ENCODE measurements around the gene TBCD. TPM values are rescaled to one million over a fixed set of nuclear protein-coding genes. Genes with fewer than 3 reads are reported as not detected.
"Not testable (repeated sequence)": the region's sequence is repeated elsewhere in the genome, so short reads cannot be mapped to it uniquely, and the experiment has no call there.

The TBCD gene
- total RNA-seq, 2 donors from 2014 or later = 112 to 144 TPM

DNA sequence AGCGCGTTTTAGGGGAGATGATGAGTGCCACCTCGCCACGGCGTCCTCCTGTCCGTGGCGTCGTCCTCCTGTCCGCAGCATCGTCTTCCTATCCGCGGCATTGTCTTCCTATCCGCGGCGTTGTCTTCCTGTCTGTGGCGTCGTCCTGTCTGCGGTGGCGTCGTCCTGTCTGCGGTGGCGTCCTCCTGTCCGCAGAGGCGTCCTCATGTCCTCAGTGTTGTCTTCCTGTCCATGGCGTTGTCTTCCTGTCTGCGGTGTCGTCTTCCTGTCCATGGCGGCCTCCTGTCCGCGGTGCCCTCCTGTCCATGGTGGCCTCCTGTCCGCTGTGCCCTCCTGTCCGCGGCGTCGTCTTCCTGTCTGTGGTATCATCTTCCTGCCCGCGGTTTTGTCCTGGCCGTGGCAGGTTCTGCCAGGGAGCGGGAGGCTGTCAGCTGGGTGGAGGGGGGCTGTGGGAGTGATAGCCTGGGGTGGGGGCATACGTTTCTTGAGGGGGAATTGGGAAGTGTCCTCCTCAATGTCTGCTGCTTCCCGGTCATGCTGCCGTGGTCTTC, 30.9 kb downstream of the TBCD start:
- Mint-ChIP-seq H3K27ac (peak overlapping the region; percentile 84), H3K4me1 (peaks cover 6% of the 10 kb centered on the region), H3K4me3 (no peak overlapping the region), H3K36me3 (ENCODE audit: low read depth) (no peaks in the 10 kb centered on the region), H3K27me3 (no peaks in the 10 kb centered on the region)
- DNase-seq = no peak
- no peak for ATAC-seq
- no peaks in the 10 kb centered on the region for H3K9me3 ChIP-seq (ENCODE audit: control insufficient read depth, low read length, poor library complexity, severe bottlenecking)

DNA sequence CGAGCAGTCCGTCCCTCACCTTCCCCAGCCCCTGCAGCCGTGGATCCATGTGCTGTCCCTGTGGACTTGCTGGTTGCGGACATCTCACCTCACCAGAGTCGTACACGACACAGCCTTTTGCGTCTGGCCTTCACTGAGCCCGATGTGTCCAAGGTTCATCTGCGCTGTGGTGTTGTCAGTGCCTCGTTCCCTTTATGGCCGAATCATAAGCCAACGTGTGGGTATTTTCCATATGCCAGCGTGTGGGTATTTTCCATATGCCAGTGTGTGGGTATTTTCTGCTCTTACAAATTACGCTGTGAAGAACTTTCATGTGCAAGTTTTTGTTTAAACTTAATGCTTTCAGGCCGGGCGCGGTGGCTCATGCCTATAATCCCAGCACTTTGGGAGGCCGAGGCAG, 31.6 kb downstream of the TBCD start:
- H3K9me3 ChIP-seq (ENCODE audit: control insufficient read depth, low read length, poor library complexity, severe bottlenecking) = no peaks in the 10 kb centered on the region
- Mint-ChIP-seq H3K36me3 (ENCODE audit: low read depth) (no peaks in the 10 kb centered on the region), H3K27ac (peak overlapping the region; percentile 84), H3K4me1 (peaks cover 6% of the 10 kb centered on the region), H3K4me3 (no peak overlapping the region), H3K27me3 (no peaks in the 10 kb centered on the region)
- DNase-seq (no peak), ATAC-seq (no peak)

DNA sequence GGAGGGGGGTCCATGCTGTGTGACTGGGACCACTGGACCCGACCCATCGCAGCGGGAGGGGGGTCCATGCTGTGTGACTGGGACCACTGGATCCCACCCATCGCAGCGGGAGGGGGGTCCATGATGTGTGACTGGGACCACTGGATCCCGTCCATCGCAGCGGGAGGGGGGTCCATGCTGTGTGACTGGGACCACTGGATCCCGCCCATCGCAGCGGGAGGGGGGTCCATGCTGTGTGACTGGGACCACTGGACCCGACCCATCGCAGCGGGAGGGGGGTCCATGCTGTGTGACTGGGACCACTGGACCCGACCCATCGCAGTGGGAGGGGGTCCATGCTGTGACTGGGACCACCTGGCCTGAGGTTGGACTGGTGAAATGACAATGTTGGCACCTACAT, 33.7 kb downstream of the TBCD start:
- not testable (repeated sequence) for H3K9me3 ChIP-seq (ENCODE audit: control insufficient read depth, low read length, poor library complexity, severe bottlenecking); ATAC-seq; DNase-seq; H3K4me3 Mint-ChIP-seq; H3K27me3 Mint-ChIP-seq; H3K27ac Mint-ChIP-seq; H3K36me3 Mint-ChIP-seq (ENCODE audit: low read depth)
- H3K4me1 Mint-ChIP-seq = peaks cover 11% of the 10 kb centered on the region

DNA sequence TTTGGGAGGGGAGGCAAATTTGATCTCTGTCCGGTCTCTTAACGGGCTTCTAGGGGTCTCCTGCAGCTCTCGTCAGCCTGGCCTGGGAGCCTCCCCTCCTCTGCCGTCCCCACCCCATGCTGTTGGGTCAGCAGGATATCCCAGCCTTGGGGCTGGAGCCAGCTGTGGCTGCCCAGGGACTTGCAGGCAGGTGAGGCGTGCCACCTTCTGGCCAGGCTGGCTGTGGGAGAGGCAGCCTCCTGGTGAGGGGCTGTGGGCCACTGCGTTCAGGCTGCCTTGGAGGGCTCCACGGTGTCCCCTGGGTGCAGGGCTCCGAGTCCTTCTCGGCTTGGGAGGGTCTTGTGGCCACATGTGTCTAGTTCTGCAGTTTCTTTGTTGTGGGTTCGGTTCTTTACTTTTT, 34.6 kb downstream of the TBCD start:
- Mint-ChIP-seq H3K27ac (no peak overlapping the region), H3K27me3 (no peaks in the 10 kb centered on the region), H3K4me1 (peaks cover 11% of the 10 kb centered on the region), H3K4me3 (no peak overlapping the region), H3K36me3 (ENCODE audit: low read depth) (no peaks in the 10 kb centered on the region)
- no peak for ATAC-seq
- DNase-seq = no peak
- no peaks in the 10 kb centered on the region for H3K9me3 ChIP-seq (ENCODE audit: control insufficient read depth, low read length, poor library complexity, severe bottlenecking)

DNA sequence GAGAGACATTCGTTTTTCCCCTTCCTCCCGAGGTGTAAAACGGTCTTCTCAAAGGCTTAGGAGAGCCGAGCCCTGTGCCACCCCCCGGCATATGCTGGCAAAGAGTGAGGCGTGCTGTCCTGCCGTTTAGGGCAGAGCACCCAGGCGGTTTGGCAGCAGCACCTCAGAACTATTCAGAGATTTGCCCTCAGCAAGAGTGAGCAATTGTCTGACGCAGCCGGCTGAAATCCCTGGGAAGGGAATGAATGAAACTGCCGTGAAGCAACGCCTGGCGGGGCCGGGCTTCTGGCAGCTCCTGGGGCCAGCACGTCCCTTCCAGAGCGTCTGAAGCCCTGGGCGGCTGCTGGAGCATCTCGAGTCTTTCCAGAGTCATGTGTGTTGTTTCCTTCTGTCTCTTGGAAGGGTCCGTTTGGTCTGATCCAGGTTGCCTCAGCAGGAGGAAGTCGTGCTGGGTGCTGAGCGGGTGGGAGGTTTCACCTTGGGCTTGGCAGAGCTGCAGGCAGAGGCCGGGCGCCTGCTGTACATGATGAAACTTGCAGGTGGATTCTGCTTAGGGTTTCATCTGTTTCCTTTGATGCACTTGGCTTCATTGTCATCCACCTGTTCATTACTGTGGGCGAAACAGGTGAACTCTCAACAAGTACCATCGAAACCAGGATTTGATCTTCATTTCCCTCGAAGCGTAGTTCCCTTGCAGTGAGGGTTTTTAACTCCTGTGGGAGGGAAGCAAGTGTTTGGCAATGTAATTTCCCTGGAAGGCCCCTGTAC, 35.4 kb downstream of the TBCD start:
- DNase-seq (no peak), ATAC-seq (no peak)
- no peak overlapping the region for H3K4me3 Mint-ChIP-seq
- peak overlapping the region; percentile 19 for H3K27ac Mint-ChIP-seq
- H3K36me3 Mint-ChIP-seq (ENCODE audit: low read depth) = no peaks in the 10 kb centered on the region
- no peaks in the 10 kb centered on the region for H3K27me3 Mint-ChIP-seq
- no peaks in the 10 kb centered on the region for H3K9me3 ChIP-seq (ENCODE audit: control insufficient read depth, low read length, poor library complexity, severe bottlenecking)
- H3K4me1 Mint-ChIP-seq = peaks cover 8% of the 10 kb centered on the region

DNA sequence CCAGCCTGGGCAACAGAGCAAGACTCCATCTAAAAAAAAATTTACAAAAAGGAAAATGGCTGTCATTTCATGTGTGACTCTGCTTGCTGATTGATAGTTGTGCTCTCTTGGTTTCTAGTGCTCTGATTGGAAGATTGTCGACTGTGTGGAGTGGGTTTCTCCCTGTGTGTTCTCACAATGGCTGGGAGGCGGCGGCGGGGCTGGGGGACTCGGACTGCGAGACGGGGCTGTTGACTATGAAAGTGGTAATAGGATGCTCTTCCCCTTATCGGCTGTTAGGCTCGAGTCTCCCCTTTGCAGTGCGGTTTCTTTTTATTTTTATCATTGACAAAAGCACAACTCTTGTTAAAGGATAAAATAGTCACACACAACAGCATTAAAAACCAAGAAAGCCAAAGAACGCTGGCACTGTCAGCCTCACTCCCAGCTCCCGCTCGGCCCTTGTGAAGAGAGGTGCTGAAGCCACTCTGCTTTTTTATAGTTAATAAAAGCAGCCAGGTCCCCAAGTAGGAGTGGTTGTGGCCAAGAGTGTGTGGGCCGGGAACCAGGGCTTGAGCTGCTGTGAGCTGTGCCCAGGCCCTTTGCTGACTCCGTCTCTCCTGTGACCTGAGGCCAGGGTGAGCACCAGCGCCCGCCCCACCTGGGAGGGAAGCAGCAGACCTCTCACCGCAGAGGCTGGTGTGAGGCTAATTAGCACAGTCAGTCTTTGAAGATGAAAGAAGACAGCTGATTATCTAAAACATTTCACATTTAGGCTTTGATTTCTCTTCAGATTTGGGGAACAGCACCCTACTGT, 36.5 kb downstream of the TBCD start:
- H3K4me3 Mint-ChIP-seq = no peak overlapping the region
- ATAC-seq = no peak
- H3K27me3 Mint-ChIP-seq = no peaks in the 10 kb centered on the region
- no peaks in the 10 kb centered on the region for H3K9me3 ChIP-seq (ENCODE audit: control insufficient read depth, low read length, poor library complexity, severe bottlenecking)
- no peaks in the 10 kb centered on the region for H3K36me3 Mint-ChIP-seq (ENCODE audit: low read depth)
- peaks cover 9% of the 10 kb centered on the region for H3K4me1 Mint-ChIP-seq
- DNase-seq = no peak
- H3K27ac Mint-ChIP-seq = peak overlapping the region; percentile 61

DNA sequence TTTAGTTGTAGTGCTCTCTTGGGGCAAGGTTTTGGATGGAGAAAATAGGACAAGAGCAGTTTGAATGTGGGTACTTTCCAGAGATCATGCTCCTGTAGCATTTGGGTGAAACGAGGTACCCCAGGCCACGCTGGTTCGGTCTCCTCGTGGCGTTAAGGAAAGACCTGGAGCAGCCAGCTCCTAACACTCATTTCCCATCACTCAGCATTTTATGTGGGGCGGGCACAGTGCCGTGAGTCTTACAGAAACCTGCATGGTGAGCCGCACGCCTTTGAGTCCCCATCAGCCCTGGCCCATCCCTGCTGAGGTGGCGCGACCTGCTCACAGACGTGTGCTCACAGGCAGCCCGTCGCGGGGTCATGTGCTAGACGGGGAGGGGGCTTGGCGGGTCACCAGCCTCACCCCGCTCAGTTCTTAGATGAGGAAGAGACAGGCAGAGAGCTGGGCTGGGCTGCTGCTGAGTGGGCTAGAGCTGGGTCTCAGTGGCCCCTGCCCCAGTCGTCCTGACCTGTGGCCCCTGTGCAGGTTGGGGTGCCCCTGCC, 37.3 kb downstream of the TBCD start:
- ATAC-seq = no peak
- Mint-ChIP-seq H3K27me3 (no peaks in the 10 kb centered on the region), H3K4me3 (no peak overlapping the region), H3K27ac (no peak overlapping the region), H3K4me1 (peaks cover 9% of the 10 kb centered on the region), H3K36me3 (ENCODE audit: low read depth) (no peaks in the 10 kb centered on the region)
- no peak for DNase-seq
- no peaks in the 10 kb centered on the region for H3K9me3 ChIP-seq (ENCODE audit: control insufficient read depth, low read length, poor library complexity, severe bottlenecking)

DNA sequence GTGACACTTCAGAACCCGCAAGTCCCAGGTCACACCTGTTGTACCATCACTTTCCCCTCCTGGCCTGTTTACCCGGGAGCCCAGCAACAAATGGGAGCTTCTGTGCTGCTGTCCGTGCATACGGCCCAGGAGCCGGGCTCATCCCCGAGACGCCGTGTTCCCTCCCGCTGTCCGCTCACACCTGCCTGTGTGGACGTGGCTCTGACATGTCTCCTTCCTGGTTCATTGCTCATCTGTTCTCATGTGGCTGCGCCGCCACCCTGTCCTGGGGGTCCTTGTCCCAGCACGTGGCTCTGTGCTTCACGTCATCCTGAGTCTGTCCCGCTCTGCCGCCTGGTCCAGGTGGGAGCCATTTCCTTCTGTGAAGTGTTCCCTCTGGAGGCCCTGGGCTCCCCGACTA, 37.9 kb downstream of the TBCD start:
- no peak for ATAC-seq
- no peaks in the 10 kb centered on the region for H3K36me3 Mint-ChIP-seq (ENCODE audit: low read depth)

DNA sequence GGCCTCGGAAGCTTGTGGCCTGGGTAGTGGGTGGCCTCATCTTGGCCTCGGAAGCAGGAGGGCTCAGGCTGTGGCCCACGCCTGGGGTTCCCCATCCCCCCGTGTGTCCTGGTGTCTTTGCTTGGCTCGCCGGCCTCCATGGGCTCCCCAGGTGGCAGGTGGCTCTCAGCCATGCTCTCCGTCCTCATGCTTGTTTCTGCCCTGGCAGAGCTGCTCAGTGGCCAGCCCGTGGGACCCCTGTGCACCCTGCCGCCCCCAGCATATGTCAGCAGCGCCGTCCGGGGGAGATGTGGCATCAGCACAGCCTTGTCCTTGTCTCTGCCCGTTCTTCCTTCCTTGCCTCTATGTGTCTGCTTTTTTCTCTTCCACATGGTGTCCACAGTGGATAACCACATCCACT, 38.5 kb downstream of the TBCD start:
- no peaks in the 10 kb centered on the region for H3K27me3 Mint-ChIP-seq
- no peaks in the 10 kb centered on the region for H3K36me3 Mint-ChIP-seq (ENCODE audit: low read depth)
- ATAC-seq = no peak
- no peak overlapping the region for H3K4me3 Mint-ChIP-seq
- DNase-seq = no peak
- peak overlapping the region; percentile 57 for H3K27ac Mint-ChIP-seq
- peaks cover 9% of the 10 kb centered on the region for H3K4me1 Mint-ChIP-seq
- H3K9me3 ChIP-seq (ENCODE audit: control insufficient read depth, low read length, poor library complexity, severe bottlenecking) = no peaks in the 10 kb centered on the region

More for the DNA sequence above, 37.9 kb downstream of the TBCD start:
- no peaks in the 10 kb centered on the region for H3K9me3 ChIP-seq (ENCODE audit: control insufficient read depth, low read length, poor library complexity, severe bottlenecking)
- no peak overlapping the region for H3K27ac Mint-ChIP-seq
- no peaks in the 10 kb centered on the region for H3K27me3 Mint-ChIP-seq
- no peak overlapping the region for H3K4me3 Mint-ChIP-seq
- peaks cover 9% of the 10 kb centered on the region for H3K4me1 Mint-ChIP-seq
- no peak for DNase-seq

DNA sequence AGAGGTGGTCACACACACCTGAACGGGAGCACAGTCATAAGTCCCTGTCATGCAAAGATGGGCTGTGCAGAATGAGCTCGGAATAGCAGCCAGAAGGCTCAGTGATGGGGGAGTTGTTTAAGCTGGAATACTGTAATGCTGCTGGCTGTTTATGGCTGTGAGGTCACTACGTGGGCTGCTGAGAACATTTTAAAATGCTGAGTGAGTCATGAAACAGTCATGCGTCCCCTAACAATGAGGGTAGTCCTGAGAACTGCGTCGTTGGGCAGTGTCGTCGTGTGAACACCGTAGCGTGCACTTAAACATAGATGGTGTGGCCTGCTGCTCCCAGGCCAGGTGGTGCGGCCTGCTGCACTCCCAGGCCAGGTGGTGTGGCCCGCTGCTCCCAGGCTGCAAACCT, 39.7 kb downstream of the TBCD start:
- Mint-ChIP-seq H3K36me3 (ENCODE audit: low read depth) (no peaks in the 10 kb centered on the region), H3K4me3 (no peak overlapping the region), H3K4me1 (peaks cover 9% of the 10 kb centered on the region), H3K27ac (no peak overlapping the region), H3K27me3 (no peaks in the 10 kb centered on the region)
- H3K9me3 ChIP-seq (ENCODE audit: control insufficient read depth, low read length, poor library complexity, severe bottlenecking) = no peaks in the 10 kb centered on the region
- no peak for ATAC-seq
- DNase-seq = no peak

DNA sequence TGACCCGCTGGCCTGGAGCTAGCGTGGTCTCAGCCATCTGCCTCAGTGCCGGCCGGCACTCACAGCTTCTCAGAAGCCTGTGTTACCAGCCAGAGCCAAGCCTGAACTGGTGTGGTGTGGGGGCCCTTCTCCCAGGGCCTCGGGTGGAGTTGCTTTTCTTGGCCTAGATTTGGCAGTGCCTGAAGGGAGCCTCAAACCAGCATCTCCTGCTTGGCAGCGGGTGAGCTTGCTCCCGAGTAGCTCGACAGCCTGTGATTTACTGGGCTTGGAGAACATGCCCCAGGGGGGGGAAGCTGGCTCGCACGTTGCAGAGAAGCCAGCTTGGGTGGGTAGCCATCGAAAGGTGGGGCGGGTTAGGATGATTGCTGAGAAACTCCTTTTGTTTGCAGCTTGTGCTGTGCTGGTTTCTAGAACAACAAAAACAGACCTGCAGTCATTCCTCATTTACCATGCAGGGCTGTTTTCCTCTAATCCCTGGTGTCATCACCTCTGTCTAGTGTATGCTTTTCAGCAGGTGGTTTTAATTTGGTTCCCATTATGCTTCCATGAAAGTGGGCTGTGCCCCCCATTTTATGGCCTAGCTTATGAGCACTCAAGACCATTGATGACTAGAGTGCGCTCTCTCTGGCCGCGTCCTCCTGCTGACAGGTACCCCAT, 42.2 kb downstream of the TBCD start:
- ATAC-seq (no peak), DNase-seq (no peak)
- Mint-ChIP-seq H3K4me1 (peaks cover 6% of the 10 kb centered on the region), H3K36me3 (ENCODE audit: low read depth) (no peaks in the 10 kb centered on the region), H3K27ac (peak overlapping the region; percentile 27), H3K4me3 (no peak overlapping the region), H3K27me3 (no peaks in the 10 kb centered on the region)
- H3K9me3 ChIP-seq (ENCODE audit: control insufficient read depth, low read length, poor library complexity, severe bottlenecking) = no peaks in the 10 kb centered on the region

DNA sequence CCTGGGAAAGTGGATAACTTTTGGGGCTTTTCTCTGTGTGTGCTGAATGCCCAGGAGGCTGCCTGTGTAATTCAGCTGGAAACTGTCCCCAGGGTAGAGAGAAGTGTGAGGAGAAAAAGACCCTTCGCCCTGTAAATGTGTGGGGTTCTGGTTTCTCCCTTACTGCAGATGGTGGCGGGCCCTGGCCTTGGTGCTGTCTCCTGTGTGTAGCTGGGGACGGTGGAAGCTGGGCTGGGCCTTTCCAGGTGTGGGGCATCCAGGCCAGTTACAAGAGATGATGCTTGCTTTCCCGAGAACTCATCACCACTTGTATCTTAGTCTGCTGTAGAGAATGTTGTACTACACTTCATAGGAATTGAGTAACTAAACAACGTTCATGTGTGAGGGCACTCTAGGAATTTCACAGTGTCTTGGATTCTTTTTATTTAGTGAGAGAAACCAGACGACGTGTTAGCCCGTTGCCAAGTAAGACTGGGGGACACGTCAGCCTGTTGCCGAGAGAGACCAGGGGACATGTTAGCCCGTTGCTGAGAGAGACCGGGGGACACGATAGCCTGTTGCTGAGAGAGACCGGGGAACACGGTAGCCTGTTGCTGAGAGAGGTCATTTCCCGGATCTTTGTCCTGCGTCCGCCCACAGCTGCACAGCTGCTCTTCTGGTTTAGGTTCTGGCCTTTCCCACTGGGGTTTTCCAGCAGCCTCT, 43.1 kb downstream of the TBCD start:
- Mint-ChIP-seq H3K27me3 (no peaks in the 10 kb centered on the region), H3K4me1 (peaks cover 6% of the 10 kb centered on the region), H3K27ac (no peak overlapping the region), H3K36me3 (ENCODE audit: low read depth) (no peaks in the 10 kb centered on the region), H3K4me3 (no peak overlapping the region)
- ATAC-seq (no peak), DNase-seq (no peak)
- H3K9me3 ChIP-seq (ENCODE audit: control insufficient read depth, low read length, poor library complexity, severe bottlenecking) = no peaks in the 10 kb centered on the region

Data from T-helper 17 cell (primary cell).